GM12864 (cell line): ENCODE measurements around the gene MLLT1.
"Not testable (repeated sequence)": the region's sequence is repeated elsewhere in the genome, so short reads cannot be mapped to it uniquely, and the experiment has no call there.

Experiments used
- DNase-seq: peaks from one replicate; pipeline ENCODE4 v3.0.0-alpha.2; 2011; ENCODE audit warnings: low read depth
- H3K4me3 ChIP-seq: 2 replicates; pipeline ENCODE4 v1.5.1; 2011; ENCODE audit warnings: mild to moderate bottlenecking, low read depth, low read length, control low read depth
- TF ChIP-seq, protein P1 (sequence below): IDR thresholded peaks from 2 replicates; pipeline ENCODE4 v1.5.1; 2011; ENCODE audit warnings: low read depth, mild to moderate bottlenecking, moderate library complexity, low read length, control low read depth, inconsistent platforms; ENCODE audit errors: missing control alignments

Gene MLLT1

DNA sequence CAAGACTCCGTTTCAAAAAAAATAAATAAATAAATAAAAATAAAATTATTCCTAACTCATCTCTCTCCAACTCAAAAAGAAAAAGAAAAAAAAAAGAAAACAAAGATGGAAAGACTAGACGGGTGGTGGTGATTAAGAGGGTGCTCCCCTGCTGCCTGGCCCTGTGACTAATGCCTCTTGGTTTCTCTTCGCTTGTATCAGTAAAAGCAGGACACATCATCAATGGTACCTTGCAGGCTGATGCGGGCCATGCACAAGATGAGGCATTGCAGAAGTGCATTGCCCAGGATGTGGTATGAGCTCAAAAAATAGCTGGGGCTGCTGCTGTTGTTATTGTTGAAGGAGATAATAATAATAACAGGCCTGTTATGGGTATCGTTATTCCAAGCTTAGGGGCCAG lies 39.0 kb upstream of the MLLT1 start:
- H3K4me3 ChIP-seq, result no peak overlapping the region
- TF ChIP-seq, protein P1, sequence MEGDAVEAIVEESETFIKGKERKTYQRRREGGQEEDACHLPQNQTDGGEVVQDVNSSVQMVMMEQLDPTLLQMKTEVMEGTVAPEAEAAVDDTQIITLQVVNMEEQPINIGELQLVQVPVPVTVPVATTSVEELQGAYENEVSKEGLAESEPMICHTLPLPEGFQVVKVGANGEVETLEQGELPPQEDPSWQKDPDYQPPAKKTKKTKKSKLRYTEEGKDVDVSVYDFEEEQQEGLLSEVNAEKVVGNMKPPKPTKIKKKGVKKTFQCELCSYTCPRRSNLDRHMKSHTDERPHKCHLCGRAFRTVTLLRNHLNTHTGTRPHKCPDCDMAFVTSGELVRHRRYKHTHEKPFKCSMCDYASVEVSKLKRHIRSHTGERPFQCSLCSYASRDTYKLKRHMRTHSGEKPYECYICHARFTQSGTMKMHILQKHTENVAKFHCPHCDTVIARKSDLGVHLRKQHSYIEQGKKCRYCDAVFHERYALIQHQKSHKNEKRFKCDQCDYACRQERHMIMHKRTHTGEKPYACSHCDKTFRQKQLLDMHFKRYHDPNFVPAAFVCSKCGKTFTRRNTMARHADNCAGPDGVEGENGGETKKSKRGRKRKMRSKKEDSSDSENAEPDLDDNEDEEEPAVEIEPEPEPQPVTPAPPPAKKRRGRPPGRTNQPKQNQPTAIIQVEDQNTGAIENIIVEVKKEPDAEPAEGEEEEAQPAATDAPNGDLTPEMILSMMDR, result no peak
- DNase-seq, result no peak

DNA sequence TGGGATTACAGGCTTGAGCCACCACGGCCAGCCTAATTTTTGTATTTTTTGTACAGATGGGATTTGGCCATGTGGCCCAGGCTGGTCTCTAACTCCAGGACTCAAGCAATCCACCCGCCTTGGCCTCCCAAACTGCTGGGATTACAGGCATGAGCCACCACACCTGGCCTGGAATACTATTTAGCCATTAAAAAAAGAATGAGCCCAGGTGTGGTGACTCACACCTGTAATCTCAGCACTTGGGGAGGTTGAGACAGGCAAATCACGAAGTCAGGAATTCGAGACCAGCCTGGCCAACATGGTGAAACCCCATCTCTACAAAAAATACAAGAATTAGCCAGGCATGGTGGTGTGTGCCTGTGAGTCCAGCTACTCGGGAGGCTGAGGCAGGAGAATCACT lies 35.9 kb upstream of the MLLT1 start:
- DNase-seq, H3K4me3 ChIP-seq: not testable (repeated sequence)

DNA sequence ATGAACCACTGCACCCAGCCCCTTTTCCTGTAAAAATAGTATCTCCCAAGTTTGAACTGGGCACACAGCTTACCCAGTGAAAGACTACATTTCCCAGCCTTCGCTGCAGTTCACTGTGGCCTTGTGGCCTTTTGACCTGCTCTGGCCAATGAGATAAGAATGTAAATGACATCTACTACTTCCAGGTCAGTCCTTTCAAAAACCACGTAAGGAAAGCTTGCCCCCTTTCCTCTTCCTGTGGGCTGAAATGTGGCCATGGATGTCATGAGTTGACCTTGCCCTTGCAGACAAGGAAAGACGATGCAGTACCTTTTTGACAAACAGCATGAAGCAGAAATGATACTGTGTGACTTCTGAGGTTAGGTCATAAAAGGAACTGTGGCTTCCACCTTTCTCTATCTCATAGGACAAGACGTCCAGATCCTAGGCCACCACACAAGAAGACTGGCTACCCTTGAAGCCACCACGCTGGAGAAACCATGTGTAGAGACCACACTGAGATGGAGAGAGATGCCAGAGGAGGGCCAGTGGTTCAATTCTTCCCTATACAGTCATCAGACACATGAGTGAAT lies 33.7 kb upstream of the MLLT1 start:
- DNase-seq, result no peak
- H3K4me3 ChIP-seq, result no peak overlapping the region
- TF ChIP-seq, protein P1, result no peak

DNA sequence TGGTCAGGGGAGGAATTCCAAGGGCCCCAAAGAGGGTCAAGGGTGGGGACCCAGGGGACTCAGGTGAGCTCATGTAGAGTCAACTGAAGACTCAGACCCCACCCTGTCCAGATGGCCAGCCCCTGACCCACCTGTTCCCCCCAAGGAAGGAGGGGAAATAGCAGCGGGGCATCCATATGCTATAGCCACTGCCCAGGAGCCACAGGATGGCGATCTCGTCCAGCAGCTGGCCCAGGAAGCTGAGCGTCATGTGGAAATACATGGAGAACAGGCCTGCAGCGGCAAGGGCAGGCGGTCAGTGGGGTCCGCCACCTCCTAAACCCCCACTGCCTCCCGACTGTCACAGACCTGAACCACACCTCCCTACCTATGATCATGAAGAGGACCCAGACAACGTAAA lies 32.2 kb upstream of the MLLT1 start:
- H3K4me3 ChIP-seq, result no peak overlapping the region
- TF ChIP-seq, protein P1, result no peak
- no peak for DNase-seq

DNA sequence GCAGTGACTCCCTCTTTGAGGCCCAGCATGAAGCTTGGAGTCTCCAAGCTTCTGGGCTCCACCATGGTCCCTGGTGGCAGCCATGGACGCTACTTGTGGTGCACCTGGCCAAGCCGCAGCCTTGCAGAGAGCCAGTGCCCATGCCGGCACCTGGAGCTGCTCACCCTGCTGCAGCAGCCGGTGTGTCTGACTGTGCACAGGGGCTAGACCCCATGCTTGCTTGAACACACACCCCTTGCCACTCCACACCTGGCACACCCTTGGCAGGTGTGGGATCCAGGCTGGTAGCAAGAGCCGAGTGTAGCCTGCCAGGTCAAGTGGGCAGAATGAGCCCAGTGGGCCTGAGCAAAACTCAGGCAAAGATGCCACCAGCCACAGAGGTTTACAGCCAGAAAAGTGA lies 18.6 kb upstream of the MLLT1 start:
- TF ChIP-seq, protein P1, result no peak
- H3K4me3 ChIP-seq, result no peak overlapping the region
- DNase-seq, result no peak

DNA sequence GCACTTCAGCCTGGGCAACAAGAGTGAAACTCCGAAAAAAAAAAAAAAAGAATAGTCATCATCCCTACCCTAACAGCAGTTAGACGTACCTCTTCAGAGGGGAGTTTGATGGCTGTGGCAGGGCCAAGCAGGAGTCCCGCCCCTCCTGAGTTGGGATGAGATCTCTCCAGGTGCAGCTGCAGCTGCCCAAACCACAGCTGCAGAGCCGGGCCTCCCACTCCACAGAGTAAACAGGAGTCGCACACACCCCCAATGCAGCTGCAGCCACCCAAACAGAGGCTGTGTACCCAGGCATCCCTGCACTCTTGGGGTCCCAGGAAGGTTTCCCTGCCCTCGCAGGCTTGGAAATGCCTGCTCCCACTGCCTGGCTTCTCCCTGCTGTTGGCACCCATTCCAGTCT lies 17.4 kb upstream of the MLLT1 start:
- DNase-seq, result no peak
- no peak overlapping the region for H3K4me3 ChIP-seq
- TF ChIP-seq, protein P1, result no peak

DNA sequence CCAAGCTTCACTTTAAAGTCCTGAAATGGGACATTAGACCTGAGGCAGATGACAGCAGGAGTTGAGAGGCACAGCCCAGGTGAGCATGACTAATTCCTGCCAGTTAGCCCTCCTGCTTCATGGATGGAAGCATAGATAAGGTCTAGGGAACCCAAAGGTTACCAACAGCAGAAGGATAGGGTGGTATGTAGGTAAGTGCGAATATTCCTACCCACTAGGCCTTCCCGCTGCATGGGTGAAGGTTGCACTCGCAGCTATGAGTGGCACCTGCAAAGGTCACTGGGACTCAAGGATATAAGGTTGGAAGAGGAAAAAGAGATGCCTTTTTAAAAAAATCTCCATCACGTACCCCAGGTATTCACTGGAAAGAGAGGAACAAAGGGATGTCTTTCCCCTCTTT lies 12.2 kb upstream of the MLLT1 start:
- DNase-seq, result no peak
- no peak overlapping the region for H3K4me3 ChIP-seq
- TF ChIP-seq, protein P1, result no peak

DNA sequence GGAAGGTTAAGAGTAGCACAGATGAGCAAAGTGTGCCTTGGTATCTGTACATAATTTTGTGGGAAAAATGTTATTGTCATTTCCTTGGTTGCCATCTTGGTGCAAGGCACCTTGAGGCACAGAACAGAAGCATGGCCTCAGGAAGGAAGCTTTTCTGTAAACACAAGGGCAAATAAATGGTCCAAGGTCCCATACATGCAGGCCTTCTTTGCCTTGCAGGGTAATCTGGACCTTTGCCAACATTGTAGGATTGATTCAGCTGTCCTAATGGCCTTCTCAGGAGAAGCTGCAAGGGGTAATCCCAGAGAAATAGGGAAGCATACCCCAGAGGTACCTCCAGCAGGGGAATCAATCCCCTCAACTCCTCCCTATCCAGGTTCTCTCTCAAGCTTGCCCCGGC lies 9.0 kb upstream of the MLLT1 start:
- H3K4me3 ChIP-seq, result no peak overlapping the region
- TF ChIP-seq, protein P1, result no peak
- DNase-seq, result no peak
